ENCODE results near the gene SUMO1. TPM values are rescaled to one million over a fixed set of nuclear protein-coding genes. Genes with fewer than 3 reads are reported as not detected.

Gene SUMO1
- total RNA-seq, 1 experiment from 2014 or later, result 100 TPM

DNA sequence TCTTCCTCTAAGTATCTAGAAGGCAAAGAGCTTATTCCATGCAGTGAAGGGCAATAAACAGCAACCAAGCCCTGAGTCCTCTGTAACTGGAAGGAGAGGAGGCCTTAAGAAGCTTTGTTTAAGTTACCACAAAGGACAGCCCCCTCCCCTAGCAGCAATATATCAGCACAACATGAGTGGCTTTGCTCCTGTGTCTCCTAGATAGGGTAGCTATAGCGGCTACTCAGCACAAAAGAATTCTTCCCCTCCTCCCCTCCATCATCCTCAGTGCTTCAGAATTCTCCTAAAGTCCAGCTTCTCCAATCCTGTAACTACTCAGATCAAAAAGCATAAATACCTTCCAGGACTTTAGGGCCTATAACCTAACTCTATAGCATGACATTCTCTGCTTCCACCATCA lies 16.5 kb downstream of the SUMO1 start:
- Histone ChIP-seq H3K4me1 (replicated peaks; ENCODE audit: insufficient read depth) (no peaks in the 10 kb centered on the region), H3K9me2 (ENCODE audit: insufficient read depth) (no peaks in the 10 kb centered on the region), H3K9me3 (ENCODE audit: insufficient read depth, low read depth) (no peaks in the 10 kb centered on the region), H3K4me3 (no peak overlapping the region), H3K4me2 (no peak overlapping the region), H3F3A (ENCODE audit: insufficient read depth, low read depth) (no peaks in the 10 kb centered on the region), H4K20me1 (ENCODE audit: insufficient read depth) (peaks cover 35% of the 10 kb centered on the region), H3K79me2 (ENCODE audit: low read depth) (peaks cover 52% of the 10 kb centered on the region), H3K27ac (no peak overlapping the region), H2AFZ (no peak overlapping the region), H3K36me3 (ENCODE audit: low read depth) (no peaks in the 10 kb centered on the region), H3K27me3 (ENCODE audit: insufficient read depth, low read depth) (no peaks in the 10 kb centered on the region)
- intact Hi-C loops (cut with micrococcal nuclease; ENCODE audit: unreplicated experiment), result no loop called here
- TF ChIP-seq, protein P1, sequence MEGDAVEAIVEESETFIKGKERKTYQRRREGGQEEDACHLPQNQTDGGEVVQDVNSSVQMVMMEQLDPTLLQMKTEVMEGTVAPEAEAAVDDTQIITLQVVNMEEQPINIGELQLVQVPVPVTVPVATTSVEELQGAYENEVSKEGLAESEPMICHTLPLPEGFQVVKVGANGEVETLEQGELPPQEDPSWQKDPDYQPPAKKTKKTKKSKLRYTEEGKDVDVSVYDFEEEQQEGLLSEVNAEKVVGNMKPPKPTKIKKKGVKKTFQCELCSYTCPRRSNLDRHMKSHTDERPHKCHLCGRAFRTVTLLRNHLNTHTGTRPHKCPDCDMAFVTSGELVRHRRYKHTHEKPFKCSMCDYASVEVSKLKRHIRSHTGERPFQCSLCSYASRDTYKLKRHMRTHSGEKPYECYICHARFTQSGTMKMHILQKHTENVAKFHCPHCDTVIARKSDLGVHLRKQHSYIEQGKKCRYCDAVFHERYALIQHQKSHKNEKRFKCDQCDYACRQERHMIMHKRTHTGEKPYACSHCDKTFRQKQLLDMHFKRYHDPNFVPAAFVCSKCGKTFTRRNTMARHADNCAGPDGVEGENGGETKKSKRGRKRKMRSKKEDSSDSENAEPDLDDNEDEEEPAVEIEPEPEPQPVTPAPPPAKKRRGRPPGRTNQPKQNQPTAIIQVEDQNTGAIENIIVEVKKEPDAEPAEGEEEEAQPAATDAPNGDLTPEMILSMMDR (conservative IDR thresholded peaks at IDR 0.05), result no peak
- TF ChIP-seq EZH2 (IDR thresholded peaks at IDR 0.05; ENCODE audit: low read depth), result no peak
- no peak for DNase-seq
- POLR2A ChIA-PET (ENCODE audit: unreplicated experiment), result no interaction called here
- CTCF ChIA-PET, result no interaction called here
- no TSS peak for BruUV-seq (replicated peaks)

DNA sequence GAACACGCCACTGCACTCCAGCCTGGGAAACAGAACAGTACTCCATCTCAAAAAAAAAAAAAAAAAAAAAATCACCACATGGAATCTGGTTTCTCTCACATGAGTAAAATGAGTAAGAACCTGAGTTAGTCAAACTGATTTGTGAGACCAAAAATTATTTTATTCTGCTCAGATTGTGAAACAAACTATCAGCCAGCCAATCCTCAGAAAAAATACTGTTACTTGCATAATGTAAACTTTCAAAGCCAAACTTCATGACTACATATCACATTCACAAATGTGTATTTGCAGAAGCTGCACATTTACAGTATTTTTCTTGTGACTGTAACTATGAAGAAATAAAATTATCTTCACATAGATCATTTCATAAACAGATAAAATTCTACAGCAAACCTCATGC lies 23.2 kb downstream of the SUMO1 start:
- no TSS peak for BruUV-seq (replicated peaks)
- no peak overlapping the region for H3K4me3 ChIP-seq
- H3K79me2 ChIP-seq (ENCODE audit: low read depth), result peaks cover 5% of the 10 kb centered on the region
- H3K9me3 ChIP-seq (ENCODE audit: insufficient read depth, low read depth), result no peaks in the 10 kb centered on the region
- H3K27me3 ChIP-seq (ENCODE audit: insufficient read depth, low read depth), result no peaks in the 10 kb centered on the region
- DNase-seq, result no peak
- TF ChIP-seq, protein P1 (conservative IDR thresholded peaks at IDR 0.05), result no peak
- no peak for TF ChIP-seq EZH2 (IDR thresholded peaks at IDR 0.05; ENCODE audit: low read depth)
- no peaks in the 10 kb centered on the region for H3F3A ChIP-seq (ENCODE audit: insufficient read depth, low read depth)
- no peaks in the 10 kb centered on the region for H3K9me2 ChIP-seq (ENCODE audit: insufficient read depth)
- H2AFZ ChIP-seq, result no peak overlapping the region
- intact Hi-C loops (cut with micrococcal nuclease; ENCODE audit: unreplicated experiment), result no loop called here
- no peak overlapping the region for H3K4me2 ChIP-seq
- H3K4me1 ChIP-seq (replicated peaks; ENCODE audit: insufficient read depth), result no peaks in the 10 kb centered on the region
- no peaks in the 10 kb centered on the region for H3K36me3 ChIP-seq (ENCODE audit: low read depth)
- ChIA-PET CTCF (no interaction called here), POLR2A (ENCODE audit: unreplicated experiment) (no interaction called here)
- H3K27ac ChIP-seq, result no peak overlapping the region
- H4K20me1 ChIP-seq (ENCODE audit: insufficient read depth), result peaks cover 4% of the 10 kb centered on the region; the same call in 1 of the 2 replicates

DNA sequence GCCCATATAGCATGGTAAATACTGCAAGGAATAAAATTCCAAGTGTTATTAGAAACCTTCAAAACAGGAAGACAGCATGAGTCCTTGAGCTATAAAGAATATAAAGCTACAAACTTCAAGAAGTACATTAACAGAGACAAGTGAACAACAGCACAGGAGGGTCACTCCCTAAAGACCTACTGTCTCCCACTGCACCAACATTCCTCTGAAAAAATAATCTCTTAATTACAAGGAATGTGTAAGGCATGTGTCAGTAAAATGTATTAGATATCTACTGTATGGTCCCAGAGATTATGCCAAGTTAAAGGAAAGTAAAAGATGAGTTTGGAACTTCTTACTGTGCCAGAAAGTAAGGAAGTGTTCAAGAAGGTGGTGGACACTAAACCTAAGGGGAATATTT lies 29.9 kb downstream of the SUMO1 start:
- H3K4me1 ChIP-seq (replicated peaks; ENCODE audit: insufficient read depth), result no peaks in the 10 kb centered on the region
- no peaks in the 10 kb centered on the region for H3K9me3 ChIP-seq (ENCODE audit: insufficient read depth, low read depth)
- no peaks in the 10 kb centered on the region for H3F3A ChIP-seq (ENCODE audit: insufficient read depth, low read depth)
- no peak overlapping the region for H3K4me3 ChIP-seq
- peaks cover 4% of the 10 kb centered on the region; the same call in 1 of the 2 replicates for H3K36me3 ChIP-seq (ENCODE audit: low read depth)
- TF ChIP-seq, protein P1 (conservative IDR thresholded peaks at IDR 0.05), result no peak
- no peak for TF ChIP-seq EZH2 (IDR thresholded peaks at IDR 0.05; ENCODE audit: low read depth)
- no peak overlapping the region for H3K27ac ChIP-seq
- POLR2A ChIA-PET (ENCODE audit: unreplicated experiment), result no interaction called here
- no peak overlapping the region for H3K4me2 ChIP-seq
- no peaks in the 10 kb centered on the region for H3K9me2 ChIP-seq (ENCODE audit: insufficient read depth)
- no peak for DNase-seq
- no peaks in the 10 kb centered on the region; the same call in 1 of the 2 replicates for H4K20me1 ChIP-seq (ENCODE audit: insufficient read depth)
- intact Hi-C loops (cut with micrococcal nuclease; ENCODE audit: unreplicated experiment), result no loop called here
- H3K27me3 ChIP-seq (ENCODE audit: insufficient read depth, low read depth), result no peaks in the 10 kb centered on the region
- CTCF ChIA-PET, result interaction anchor here (0.5 kb wide), 1 partner anchor 16 kb away, joined by 9 read pairs; no protein-coding TSS in a partner anchor
- no TSS peak for BruUV-seq (replicated peaks)
- no peak overlapping the region for H2AFZ ChIP-seq
- H3K79me2 ChIP-seq (ENCODE audit: low read depth), result no peaks in the 10 kb centered on the region
